Cardiac fibroblast (primary cell): ENCODE data around the gene GADD45G.
A peak's percentile ranks its signal among the peaks of the same experiment; 100 is the strongest.

Source experiments
- DNase-seq, 2 donors: peaks; one replicate each; pipeline versions ENCODE4 v3.0.0 to v3.0.0-alpha.2; 2010; ENCODE audit warnings: low read depth in 2 of 2
- H3K4me3 ChIP-seq, 2 donors: replicated peaks in 1 of 2; 1 replicate in 1 of 2; 2 replicates in 1 of 2; pipeline ENCODE4 v1.5.1; 2011; ENCODE audit warnings: low read depth in 2 of 2, low read length in 2 of 2, mild to moderate bottlenecking in 2 of 2, moderate library complexity in 1 of 2
- CTCF ChIP-seq: IDR thresholded peaks from one replicate; pipeline ENCODE4 v1.5.1; 2011; ENCODE audit warnings: low read depth, mild to moderate bottlenecking, low read length, inconsistent platforms

The GADD45G gene

GRCh38 chr9:89598363-89598713 lies 6.5 kb upstream of the GADD45G start:
- no peak overlapping the region for H3K4me3 ChIP-seq
- no peak for DNase-seq
- TF ChIP-seq CTCF, result no peak

GRCh38 chr9:89598926-89599325 lies 5.9 kb upstream of the GADD45G start:
- no peak for DNase-seq

GRCh38 chr9:89600831-89601230 lies 4.0 kb upstream of the GADD45G start:
- no peak overlapping the region for H3K4me3 ChIP-seq
- no peak for TF ChIP-seq CTCF
- DNase-seq, result no peak

More at GRCh38 chr9:89598926-89599325, 5.9 kb upstream of the GADD45G start:
- TF ChIP-seq CTCF, result no peak
- H3K4me3 ChIP-seq, result no peak overlapping the region

GRCh38 chr9:89601306-89601705 lies 3.5 kb upstream of the GADD45G start:
- no peak for TF ChIP-seq CTCF
- H3K4me3 ChIP-seq, result no peak overlapping the region
- DNase-seq, result no peak

- TF ChIP-seq CTCF, result no peak
- no peak for DNase-seq
- H3K4me3 ChIP-seq, result no peak overlapping the region
Measured at GRCh38 chr9:89601856-89602562, 2.8 kb upstream of the GADD45G start.

- peak; percentile 91 for TF ChIP-seq CTCF
- peak; percentile 83 to 88 for DNase-seq
- H3K4me3 ChIP-seq, result peak overlapping the region in 1 of 2 donors; percentile 5
Measured at GRCh38 chr9:89602978-89603766, 1.6 kb upstream of the GADD45G start.
